Fibroblast of the aortic adventitia (primary cell): ENCODE data around the gene SNAP25. TPM values are rescaled to one million over a fixed set of nuclear protein-coding genes. Genes with fewer than 3 reads are reported as not detected.

Experiments used
- DNase-seq: peaks from one replicate; pipeline ENCODE4 v3.0.0-alpha.2; 2010; ENCODE audit warnings: low read depth
- H3K4me3 ChIP-seq: 2 replicates; pipeline ENCODE4 v1.5.1; 2011; ENCODE audit warnings: low read depth, mild to moderate bottlenecking, control low read depth, low read length, moderate library complexity
- CTCF ChIP-seq: IDR thresholded peaks from 2 replicates; pipeline ENCODE4 v1.5.1; 2011; ENCODE audit warnings: mild to moderate bottlenecking, low read length, control low read depth, inconsistent platforms; ENCODE audit not compliant: insufficient read depth
- total RNA-seq: library from RNA; depleted of rRNA; stranded (reverse); fragments of >200 nt; gene quantifications from 2 replicates; pipeline ENCODE4 v1.2.3, GENCODE V29; 2012; ENCODE audit warnings: low replicate concordance

SNAP25 gene
- total RNA-seq, 1 donor: 3.1 TPM

- H3K4me3 ChIP-seq: no peak overlapping the region
- no peak for DNase-seq
- TF ChIP-seq CTCF: no peak
These were observed 53.0 kb downstream of the SNAP25 start for GRCh38 chr20:10271494-10272219.

- no peak overlapping the region for H3K4me3 ChIP-seq
- DNase-seq: no peak
- TF ChIP-seq CTCF: no peak
These were observed 58.4 kb downstream of the SNAP25 start for GRCh38 chr20:10276878-10277580.

- H3K4me3 ChIP-seq: no peak overlapping the region
- no peak for DNase-seq
- TF ChIP-seq CTCF: no peak
These were observed 59.0 kb downstream of the SNAP25 start for GRCh38 chr20:10277616-10278015.

- no peak for DNase-seq
- H3K4me3 ChIP-seq: no peak overlapping the region
- no peak for TF ChIP-seq CTCF
These were observed 59.8 kb downstream of the SNAP25 start for GRCh38 chr20:10278412-10278811.

- no peak overlapping the region for H3K4me3 ChIP-seq
- DNase-seq: peak; percentile 30
These were observed 61.6 kb downstream of the SNAP25 start for GRCh38 chr20:10280018-10280908.

More at GRCh38 chr20:10280018-10280908, 61.6 kb downstream of the SNAP25 start:
- TF ChIP-seq CTCF: no peak
